HFF-Myc (cell line): ENCODE results near the gene SMAD3.

Experiments
- DNase-seq: peaks from one replicate; pipeline ENCODE4 v3.0.0-alpha.2; 2011; ENCODE audit warnings: low read depth; ENCODE audit errors: extremely low read depth
- H3K4me3 ChIP-seq: replicated peaks from 2 replicates; pipeline ENCODE4 v1.5.1; 2011; ENCODE audit warnings: low read depth, mild to moderate bottlenecking, control low read depth, low read length
- CTCF ChIP-seq: IDR thresholded peaks from 2 replicates; pipeline ENCODE4 v1.5.1; 2012; ENCODE audit warnings: mild to moderate bottlenecking, low read depth, low read length, control low read depth; ENCODE audit errors: missing control alignments

The SMAD3 gene

DNA sequence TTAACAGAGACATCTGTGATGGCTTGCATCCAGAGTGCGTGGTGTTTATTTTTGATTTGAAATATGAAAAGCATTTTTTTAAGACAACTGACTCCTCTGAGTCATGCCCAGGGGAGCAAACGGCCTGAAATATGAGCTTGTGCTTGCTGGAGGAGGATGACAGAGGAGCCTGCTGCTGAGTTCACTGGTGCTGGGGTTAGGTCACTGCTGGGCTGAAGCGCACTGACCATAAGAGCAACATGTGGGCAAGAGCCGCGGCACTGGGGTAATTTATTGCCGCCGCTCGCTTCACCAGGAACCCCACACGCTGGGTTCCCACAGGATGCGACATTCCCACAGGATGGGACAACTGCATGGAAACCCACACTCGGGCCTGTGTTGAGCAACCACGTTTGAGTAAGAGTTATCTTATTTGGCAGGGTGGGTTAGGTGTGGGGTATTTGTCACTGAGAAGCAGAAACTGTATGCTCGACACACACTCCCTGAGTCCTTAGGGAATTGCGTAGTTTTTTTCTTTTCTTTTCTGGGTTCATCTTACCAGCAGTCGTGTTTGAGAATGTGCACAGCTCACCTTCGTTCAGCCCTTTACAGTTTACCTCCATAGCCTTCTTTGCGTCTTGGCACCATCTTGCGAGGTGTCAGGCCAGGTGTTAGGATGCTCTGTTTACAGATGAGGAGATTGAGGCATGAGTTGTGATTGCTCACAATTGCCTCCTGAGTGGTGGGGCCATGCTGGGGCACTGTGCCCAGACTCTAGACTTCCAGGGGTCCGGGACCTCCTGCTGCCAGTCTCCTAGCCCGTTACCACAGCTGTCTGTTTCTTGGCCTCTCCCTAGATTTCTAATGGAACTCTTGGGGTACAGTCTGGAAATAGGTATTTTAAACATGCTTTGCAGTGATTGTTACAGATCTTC lies 60.4 kb downstream of the SMAD3 start:
- peak; percentile 96 for DNase-seq
- TF ChIP-seq CTCF, result no peak
- peak overlapping the region; percentile 16 for H3K4me3 ChIP-seq

DNA sequence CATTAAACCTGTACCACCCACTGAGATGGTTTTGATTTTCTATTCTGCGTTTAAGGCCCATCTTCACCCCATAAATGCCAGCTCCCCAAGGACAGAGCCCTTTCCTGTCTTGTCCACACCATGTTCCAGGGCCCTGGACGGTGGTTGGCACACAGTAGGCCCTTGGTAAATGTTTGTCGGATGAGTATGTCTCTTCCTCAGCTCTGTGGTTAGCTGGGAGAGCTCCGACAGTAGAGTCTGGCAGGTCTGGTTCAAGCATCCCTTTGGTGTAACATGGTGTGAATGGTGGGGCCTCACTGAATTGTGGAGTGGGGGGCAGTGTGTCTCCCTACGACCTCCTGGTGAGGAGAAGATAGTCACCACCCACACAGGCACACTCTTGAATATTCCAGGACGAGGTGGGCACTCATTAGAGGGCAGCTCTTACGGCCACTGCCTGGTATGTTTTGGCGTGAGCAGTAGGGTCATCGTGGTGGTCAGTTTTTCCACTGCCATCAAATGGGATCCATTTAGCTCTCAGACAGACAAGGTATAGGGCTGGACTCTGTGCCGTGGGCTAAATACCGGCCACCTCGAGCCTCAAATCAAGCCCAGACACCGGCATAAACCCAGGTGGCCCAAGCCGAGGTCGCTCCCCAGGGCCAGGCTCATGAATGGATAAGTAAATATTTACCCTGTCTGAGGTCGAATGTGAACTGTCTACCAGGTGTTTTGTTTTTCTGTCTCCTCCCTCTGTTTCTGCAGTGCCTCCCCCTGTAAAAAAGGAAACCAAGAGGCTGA lies 61.3 kb downstream of the SMAD3 start:
- no peak for DNase-seq
- no peak overlapping the region for H3K4me3 ChIP-seq
- no peak for TF ChIP-seq CTCF

GRCh38 chr15:67127331-67127664 lies 61.9 kb downstream of the SMAD3 start:
- no peak for DNase-seq
- H3K4me3 ChIP-seq, result no peak overlapping the region

GRCh38 chr15:67127965-67128364 lies 62.6 kb downstream of the SMAD3 start:
- no peak overlapping the region for H3K4me3 ChIP-seq
- TF ChIP-seq CTCF, result no peak
- DNase-seq, result peak; percentile 86

More at GRCh38 chr15:67127331-67127664, 61.9 kb downstream of the SMAD3 start:
- no peak for TF ChIP-seq CTCF

GRCh38 chr15:67130166-67130565 lies 64.8 kb downstream of the SMAD3 start:
- no peak for TF ChIP-seq CTCF
- DNase-seq, result no peak
- H3K4me3 ChIP-seq, result no peak overlapping the region

- H3K4me3 ChIP-seq, result no peak overlapping the region
- TF ChIP-seq CTCF, result no peak
- no peak for DNase-seq
Observed at GRCh38 chr15:67130673-67131601, 65.5 kb downstream of the SMAD3 start.
